Measurements from ENCODE around the gene OSGEP. TPM values are rescaled to one million over a fixed set of nuclear protein-coding genes. Genes with fewer than 3 reads are reported as not detected.
A peak's percentile ranks its signal among the peaks of the same experiment; 100 is the strongest.

The OSGEP gene
- total RNA-seq, 1 experiment from 2014 or later, result 46.2 TPM

- no peak for TF ChIP-seq CTCF (IDR thresholded peaks at IDR 0.05; ENCODE audit: unreplicated experiment)
- Mint-ChIP-seq H3K27me3 (ENCODE audit: unreplicated experiment) (no peaks in the 10 kb centered on the region), H3K9me3 (ENCODE audit: low read depth, unreplicated experiment) (no peaks in the 10 kb centered on the region), H3K36me3 (ENCODE audit: insufficient read depth, unreplicated experiment) (peaks cover 23% of the 10 kb centered on the region), H3K4me1 (ENCODE audit: low read depth, unreplicated experiment) (peaks cover 18% of the 10 kb centered on the region), H3K4me3 (ENCODE audit: low read depth, unreplicated experiment) (peak overlapping the region; percentile 76), H3K27ac (ENCODE audit: unreplicated experiment) (peak overlapping the region; percentile 83)
- CTCF ChIA-PET, result no interaction called here
- TSS peak; percentile 57 for BruUV-seq (replicated peaks)
- intact Hi-C loops (cut with micrococcal nuclease; ENCODE audit: unreplicated experiment), result no loop called here
- DNase-seq, result no peak
Measured at GRCh38 chr14:20412411-20412810, 42.2 kb downstream of the OSGEP start.

GRCh38 chr14:20409226-20409625 lies 45.4 kb downstream of the OSGEP start:
- TF ChIP-seq CTCF (IDR thresholded peaks at IDR 0.05; ENCODE audit: unreplicated experiment), result no peak
- H3K27me3 Mint-ChIP-seq (ENCODE audit: unreplicated experiment), result no peaks in the 10 kb centered on the region
- no peak for DNase-seq
- H3K4me3 Mint-ChIP-seq (ENCODE audit: low read depth, unreplicated experiment), result no peak overlapping the region
- H3K27ac Mint-ChIP-seq (ENCODE audit: unreplicated experiment), result no peak overlapping the region
- CTCF ChIA-PET, result no interaction called here
- peaks cover 9% of the 10 kb centered on the region for H3K4me1 Mint-ChIP-seq (ENCODE audit: low read depth, unreplicated experiment)
- BruUV-seq (replicated peaks), result no TSS peak
- no peaks in the 10 kb centered on the region for H3K9me3 Mint-ChIP-seq (ENCODE audit: low read depth, unreplicated experiment)
- peaks cover 34% of the 10 kb centered on the region for H3K36me3 Mint-ChIP-seq (ENCODE audit: insufficient read depth, unreplicated experiment)
- intact Hi-C loops (cut with micrococcal nuclease; ENCODE audit: unreplicated experiment), result no loop called here

- H3K4me3 Mint-ChIP-seq (ENCODE audit: low read depth, unreplicated experiment), result no peak overlapping the region
- CTCF ChIA-PET, result no interaction called here
- no peaks in the 10 kb centered on the region for H3K27me3 Mint-ChIP-seq (ENCODE audit: unreplicated experiment)
- H3K9me3 Mint-ChIP-seq (ENCODE audit: low read depth, unreplicated experiment), result no peaks in the 10 kb centered on the region
- H3K27ac Mint-ChIP-seq (ENCODE audit: unreplicated experiment), result no peak overlapping the region
- H3K4me1 Mint-ChIP-seq (ENCODE audit: low read depth, unreplicated experiment), result peaks cover 16% of the 10 kb centered on the region
- no TSS peak for BruUV-seq (replicated peaks)
- DNase-seq, result no peak
- TF ChIP-seq CTCF (IDR thresholded peaks at IDR 0.05; ENCODE audit: unreplicated experiment), result no peak
- peaks cover 37% of the 10 kb centered on the region for H3K36me3 Mint-ChIP-seq (ENCODE audit: insufficient read depth, unreplicated experiment)
- intact Hi-C loops (cut with micrococcal nuclease; ENCODE audit: unreplicated experiment), result no loop called here
Measured at GRCh38 chr14:20403521-20403920, 51.1 kb downstream of the OSGEP start.

- intact Hi-C loops (cut with micrococcal nuclease; ENCODE audit: unreplicated experiment), result no loop called here
- CTCF ChIA-PET, result interaction anchor here (1.4 to 1.8 kb wide), 2 partner anchors 14 to 206 kb away, joined by 3 to 6 read pairs; no protein-coding TSS in a partner anchor
- H3K9me3 Mint-ChIP-seq (ENCODE audit: low read depth, unreplicated experiment), result no peaks in the 10 kb centered on the region
- TF ChIP-seq CTCF (IDR thresholded peaks at IDR 0.05; ENCODE audit: unreplicated experiment), result no peak
- peak overlapping the region; percentile 83 for H3K27ac Mint-ChIP-seq (ENCODE audit: unreplicated experiment)
- DNase-seq, result peak; percentile 42
- H3K36me3 Mint-ChIP-seq (ENCODE audit: insufficient read depth, unreplicated experiment), result peaks cover 41% of the 10 kb centered on the region
- no peaks in the 10 kb centered on the region for H3K27me3 Mint-ChIP-seq (ENCODE audit: unreplicated experiment)
- H3K4me3 Mint-ChIP-seq (ENCODE audit: low read depth, unreplicated experiment), result peak overlapping the region; percentile 17
- H3K4me1 Mint-ChIP-seq (ENCODE audit: low read depth, unreplicated experiment), result peaks cover 16% of the 10 kb centered on the region
- BruUV-seq (replicated peaks), result no TSS peak
Measured at GRCh38 chr14:20400965-20401593, 53.5 kb downstream of the OSGEP start.
